HEK293 (cell line): ENCODE measurements around the gene GAL.

Experiments used
- CTCF ChIP-seq: fragments of 450-650 bp; formaldehyde crosslinking; IDR thresholded peaks from 2 replicates; pipeline ENCODE4 v1.5.1; 2016; ENCODE audit warnings: missing biosample characterization, missing genetic modification characterization
- SCRT2 ChIP-seq: fragments of 450-650 bp; formaldehyde crosslinking; IDR thresholded peaks from 2 replicates; pipeline ENCODE4 v1.5.1; 2016; ENCODE audit warnings: missing biosample characterization, missing genetic modification characterization
- ZFP41 ChIP-seq: fragments of 450-650 bp; formaldehyde crosslinking; IDR thresholded peaks from 2 replicates; pipeline ENCODE4 v1.5.1; 2016; ENCODE audit warnings: missing biosample characterization, missing genetic modification characterization, borderline replicate concordance
- ZNF121 ChIP-seq: fragments of 450-650 bp; formaldehyde crosslinking; IDR thresholded peaks from 2 replicates; pipeline ENCODE4 v1.5.1; 2016; ENCODE audit warnings: missing biosample characterization, missing genetic modification characterization
- ZNF266 ChIP-seq: fragments of 450-650 bp; formaldehyde crosslinking; IDR thresholded peaks from 2 replicates; pipeline ENCODE4 v1.5.1; 2016; ENCODE audit warnings: missing biosample characterization, missing genetic modification characterization, low read depth
- ZNF274 ChIP-seq, 2 experiments: fragments of 200-500 bp in 1 of 2; fragments of 450-650 bp in 1 of 2; sonication (Bioruptor generic) in 1 of 2; formaldehyde crosslinking in 1 of 2; IDR thresholded peaks; 2 replicates each; pipeline versions ENCODE4 v1.5.1 to v1.6.1; 2014 to 2016; ENCODE audit warnings: borderline replicate concordance in 1 of 2, inconsistent platforms in 1 of 2, low read length in 1 of 2, missing biosample characterization in 1 of 2, missing genetic modification characterization in 1 of 2
- ZNF510 ChIP-seq: fragments of 450-650 bp; formaldehyde crosslinking; IDR thresholded peaks from 2 replicates; pipeline ENCODE4 v1.5.1; 2018; ENCODE audit warnings: mild to moderate bottlenecking, missing genetic modification characterization, missing biosample characterization; ENCODE audit not compliant: insufficient replicate concordance
- ZNF558 ChIP-seq: fragments of 450-650 bp; formaldehyde crosslinking; IDR thresholded peaks from 2 replicates; pipeline ENCODE4 v1.5.1; 2016; ENCODE audit warnings: missing biosample characterization, missing genetic modification characterization
- TF ChIP-seq, protein P1 (sequence below): fragments of 450-650 bp; IDR thresholded peaks from 2 replicates; pipeline ENCODE4 v1.5.1; 2018; ENCODE audit warnings: missing biosample characterization, mild to moderate bottlenecking, missing genetic modification characterization

- TF ChIP-seq ZNF121 (tag by site-specific recombination) (no peak), ZNF274 (IDR thresholded peaks at IDR 0.05; ENCODE audit: low read length) (no peak), ZNF274 (tag by site-specific recombination; IDR thresholded peaks at IDR 0.05; ENCODE audit: borderline replicate concordance) (no peak), ZNF558 (tag by site-specific recombination) (no peak), ZNF510 (no peak), ZNF266 (tag by site-specific recombination) (no peak), CTCF (tag by site-specific recombination) (no peak), SCRT2 (tag by site-specific recombination) (no peak), ZFP41 (tag by site-specific recombination) (no peak)
- TF ChIP-seq, protein P1, sequence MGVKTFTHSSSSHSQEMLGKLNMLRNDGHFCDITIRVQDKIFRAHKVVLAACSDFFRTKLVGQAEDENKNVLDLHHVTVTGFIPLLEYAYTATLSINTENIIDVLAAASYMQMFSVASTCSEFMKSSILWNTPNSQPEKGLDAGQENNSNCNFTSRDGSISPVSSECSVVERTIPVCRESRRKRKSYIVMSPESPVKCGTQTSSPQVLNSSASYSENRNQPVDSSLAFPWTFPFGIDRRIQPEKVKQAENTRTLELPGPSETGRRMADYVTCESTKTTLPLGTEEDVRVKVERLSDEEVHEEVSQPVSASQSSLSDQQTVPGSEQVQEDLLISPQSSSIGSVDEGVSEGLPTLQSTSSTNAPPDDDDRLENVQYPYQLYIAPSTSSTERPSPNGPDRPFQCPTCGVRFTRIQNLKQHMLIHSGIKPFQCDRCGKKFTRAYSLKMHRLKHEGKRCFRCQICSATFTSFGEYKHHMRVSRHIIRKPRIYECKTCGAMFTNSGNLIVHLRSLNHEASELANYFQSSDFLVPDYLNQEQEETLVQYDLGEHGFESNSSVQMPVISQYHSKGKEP, result no peak
Measured at GRCh38 chr11:68694431-68695297, 10.3 kb downstream of the GAL start.
